AG04449 (cell line): ENCODE results near the gene THSD4.

Source experiments
- CTCF ChIA-PET: fragments of 350-600 bp; formaldehyde crosslinking; extraction: SDS; loops from one replicate; lab custom pipeline; 2021; ENCODE audit warnings: antibody characterized with exemption; lab: Yijun Ruan, JAX
- POLR2A ChIA-PET: fragments of 400-600, 350-600 bp; formaldehyde crosslinking; extraction: SDS; loops from one replicate; lab custom pipeline; 2020; ENCODE audit warnings: antibody characterized with exemption, inconsistent platforms; lab: Yijun Ruan, JAX
- DNase-seq: peaks from one replicate; pipeline ENCODE4 v3.0.0-alpha.2; 2010; ENCODE audit warnings: low read depth, low spot score
- H3K4me3 ChIP-seq: 2 replicates; pipeline ENCODE4 v1.5.1; 2011; ENCODE audit warnings: low read depth, mild to moderate bottlenecking, control low read depth, low read length
- TF ChIP-seq, protein P1 (sequence below): IDR thresholded peaks from one replicate; pipeline ENCODE4 v1.5.1; 2011; ENCODE audit warnings: mild to moderate bottlenecking, moderate library complexity, low read length, control low read depth, inconsistent platforms; ENCODE audit not compliant: insufficient read depth; ENCODE audit errors: missing control alignments

Gene THSD4

DNA sequence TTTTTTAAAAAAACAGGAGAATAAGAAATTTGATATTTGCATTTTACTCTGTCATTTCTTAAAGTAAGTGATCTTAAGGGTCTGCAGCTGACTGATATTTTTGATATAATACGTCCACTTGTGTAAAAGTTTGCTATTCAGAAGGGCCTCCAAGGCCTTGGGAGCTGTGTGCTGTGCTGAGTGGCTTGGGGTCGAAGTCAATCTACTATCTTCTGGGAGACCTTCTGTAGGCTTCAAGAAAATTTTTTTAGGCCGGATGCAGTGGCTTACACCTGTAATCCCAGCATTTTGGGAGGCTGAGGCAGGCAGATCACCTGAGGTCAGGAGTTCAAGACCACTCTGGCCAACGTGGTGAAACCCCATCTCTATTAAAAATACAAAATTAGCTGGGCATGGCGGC lies 26.3 kb downstream of the THSD4 start:
- CTCF ChIA-PET: interaction anchor here (0.6 kb wide), 1 partner anchor 659 kb away, joined by 3 read pairs; no protein-coding TSS in a partner anchor
- no peak overlapping the region for H3K4me3 ChIP-seq
- TF ChIP-seq, protein P1, sequence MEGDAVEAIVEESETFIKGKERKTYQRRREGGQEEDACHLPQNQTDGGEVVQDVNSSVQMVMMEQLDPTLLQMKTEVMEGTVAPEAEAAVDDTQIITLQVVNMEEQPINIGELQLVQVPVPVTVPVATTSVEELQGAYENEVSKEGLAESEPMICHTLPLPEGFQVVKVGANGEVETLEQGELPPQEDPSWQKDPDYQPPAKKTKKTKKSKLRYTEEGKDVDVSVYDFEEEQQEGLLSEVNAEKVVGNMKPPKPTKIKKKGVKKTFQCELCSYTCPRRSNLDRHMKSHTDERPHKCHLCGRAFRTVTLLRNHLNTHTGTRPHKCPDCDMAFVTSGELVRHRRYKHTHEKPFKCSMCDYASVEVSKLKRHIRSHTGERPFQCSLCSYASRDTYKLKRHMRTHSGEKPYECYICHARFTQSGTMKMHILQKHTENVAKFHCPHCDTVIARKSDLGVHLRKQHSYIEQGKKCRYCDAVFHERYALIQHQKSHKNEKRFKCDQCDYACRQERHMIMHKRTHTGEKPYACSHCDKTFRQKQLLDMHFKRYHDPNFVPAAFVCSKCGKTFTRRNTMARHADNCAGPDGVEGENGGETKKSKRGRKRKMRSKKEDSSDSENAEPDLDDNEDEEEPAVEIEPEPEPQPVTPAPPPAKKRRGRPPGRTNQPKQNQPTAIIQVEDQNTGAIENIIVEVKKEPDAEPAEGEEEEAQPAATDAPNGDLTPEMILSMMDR: no peak
- DNase-seq: no peak
- POLR2A ChIA-PET: no interaction called here

DNA sequence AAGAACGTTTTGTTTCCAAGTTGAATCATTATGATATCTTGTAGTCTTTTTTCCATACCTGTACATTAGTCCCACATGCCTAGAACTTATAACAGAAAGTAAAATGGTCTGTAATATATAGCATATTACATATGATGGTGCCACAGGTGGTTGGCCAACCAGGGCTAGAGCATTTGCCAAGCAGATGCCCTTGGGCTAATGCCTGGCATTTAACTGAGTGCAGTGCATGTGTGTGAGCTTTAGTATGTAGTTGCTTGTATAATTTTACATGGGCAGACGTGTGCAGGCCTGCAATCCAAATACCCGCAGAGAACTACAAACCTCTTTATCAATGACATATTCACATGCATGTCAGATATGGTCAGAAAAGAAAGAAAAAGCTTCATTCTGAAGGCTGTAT lies 27.5 kb downstream of the THSD4 start:
- CTCF ChIA-PET: interaction anchor here (0.7 kb wide), 1 partner anchor 301 kb away, joined by 3 read pairs; no protein-coding TSS in a partner anchor
- H3K4me3 ChIP-seq: no peak overlapping the region
- TF ChIP-seq, protein P1: no peak
- POLR2A ChIA-PET: no interaction called here
- DNase-seq: no peak

GRCh38 chr15:71143373-71144310 lies 28.4 kb downstream of the THSD4 start:
- TF ChIP-seq, protein P1: no peak
- no peak overlapping the region for H3K4me3 ChIP-seq
- no peak for DNase-seq
- ChIA-PET CTCF (interaction anchor here (1.1 to 1.3 kb wide), 2 partner anchors 121 to 657 kb away, joined by 3 to 4 read pairs; no protein-coding TSS in a partner anchor), POLR2A (no interaction called here)

- no peak for DNase-seq
- ChIA-PET CTCF (no interaction called here), POLR2A (no interaction called here)
- H3K4me3 ChIP-seq: no peak overlapping the region
- TF ChIP-seq, protein P1: no peak
Measured at GRCh38 chr15:71145648-71146047, 30.4 kb downstream of the THSD4 start.

- TF ChIP-seq, protein P1: no peak
- CTCF ChIA-PET: no interaction called here
- H3K4me3 ChIP-seq: no peak overlapping the region
- DNase-seq: no peak
- POLR2A ChIA-PET: no interaction called here
Measured at GRCh38 chr15:71146580-71146982, 31.3 kb downstream of the THSD4 start.

DNA sequence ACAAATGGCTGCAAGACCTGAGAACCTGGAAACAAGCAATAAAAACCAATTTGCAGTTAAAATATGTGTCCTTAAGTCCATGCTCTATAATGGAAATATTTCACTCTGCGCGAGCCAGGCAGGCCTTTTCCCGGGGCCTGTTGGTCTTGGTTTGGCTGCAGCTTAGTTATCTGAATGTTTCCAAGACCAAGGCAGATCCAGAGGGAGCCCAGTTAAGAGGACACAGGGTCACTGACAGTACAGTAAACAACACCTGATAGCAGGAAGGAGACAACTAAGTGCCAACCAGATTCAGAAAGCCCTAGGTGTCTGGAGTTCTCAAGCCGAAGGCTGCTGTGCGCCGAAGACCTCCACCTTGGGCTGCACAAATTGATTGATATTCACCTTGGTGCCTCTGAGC lies 32.8 kb downstream of the THSD4 start:
- POLR2A ChIA-PET: no interaction called here

More for the DNA sequence above, 32.8 kb downstream of the THSD4 start:
- no peak overlapping the region for H3K4me3 ChIP-seq
- TF ChIP-seq, protein P1: no peak
- no peak for DNase-seq
- CTCF ChIA-PET: interaction anchor here (1.3 kb wide), 1 partner anchor 33 kb away, joined by 4 read pairs; the partner anchor contains the start of gene THSD4
